ENCODE measurements around the gene URB1. TPM values are rescaled to one million over a fixed set of nuclear protein-coding genes. Genes with fewer than 3 reads are reported as not detected.

Gene URB1
- total and polyA plus RNA-seq, 9 donors = 7.6 to 29.6 (median 18.0) TPM

DNA sequence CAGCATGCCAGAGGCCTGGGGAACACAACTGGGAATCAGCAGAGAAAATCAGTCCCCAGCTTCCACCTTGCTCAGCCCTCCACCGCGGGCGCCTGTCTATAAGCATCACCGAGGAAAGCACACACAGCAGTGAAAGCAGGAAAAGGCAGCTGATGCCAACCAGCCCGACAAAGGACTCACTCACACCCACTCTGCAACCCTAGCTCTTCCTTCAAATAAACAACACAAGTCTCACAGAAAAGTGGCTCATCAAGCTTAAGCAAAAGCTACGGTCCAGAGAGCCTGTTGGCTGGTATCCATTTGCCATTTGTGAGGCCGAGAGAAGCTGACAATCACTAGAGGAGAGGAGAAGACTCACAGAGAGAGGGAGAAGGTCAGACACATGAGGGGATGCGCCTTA, 67.1 kb downstream of the URB1 start:
- no peak overlapping the region for H3K27ac ChIP-seq
- H3K36me3 ChIP-seq = no peaks in the 10 kb centered on the region
- TF ChIP-seq POLR2A (IDR thresholded peaks at IDR 0.05) (no peak), EP300 (IDR thresholded peaks at IDR 0.05) (no peak)
- TF ChIP-seq, protein P1, sequence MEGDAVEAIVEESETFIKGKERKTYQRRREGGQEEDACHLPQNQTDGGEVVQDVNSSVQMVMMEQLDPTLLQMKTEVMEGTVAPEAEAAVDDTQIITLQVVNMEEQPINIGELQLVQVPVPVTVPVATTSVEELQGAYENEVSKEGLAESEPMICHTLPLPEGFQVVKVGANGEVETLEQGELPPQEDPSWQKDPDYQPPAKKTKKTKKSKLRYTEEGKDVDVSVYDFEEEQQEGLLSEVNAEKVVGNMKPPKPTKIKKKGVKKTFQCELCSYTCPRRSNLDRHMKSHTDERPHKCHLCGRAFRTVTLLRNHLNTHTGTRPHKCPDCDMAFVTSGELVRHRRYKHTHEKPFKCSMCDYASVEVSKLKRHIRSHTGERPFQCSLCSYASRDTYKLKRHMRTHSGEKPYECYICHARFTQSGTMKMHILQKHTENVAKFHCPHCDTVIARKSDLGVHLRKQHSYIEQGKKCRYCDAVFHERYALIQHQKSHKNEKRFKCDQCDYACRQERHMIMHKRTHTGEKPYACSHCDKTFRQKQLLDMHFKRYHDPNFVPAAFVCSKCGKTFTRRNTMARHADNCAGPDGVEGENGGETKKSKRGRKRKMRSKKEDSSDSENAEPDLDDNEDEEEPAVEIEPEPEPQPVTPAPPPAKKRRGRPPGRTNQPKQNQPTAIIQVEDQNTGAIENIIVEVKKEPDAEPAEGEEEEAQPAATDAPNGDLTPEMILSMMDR (IDR thresholded peaks at IDR 0.05) = no peak
- WGBS, 3 donors = 87 to 97% (median 95%) methylated on average over 8 of the region's 8 CpGs
- intact Hi-C loops (cut with DNase I) = no loop called here
- no peaks in the 10 kb centered on the region for H3K9me3 ChIP-seq
- no peaks in the 10 kb centered on the region for H3K27me3 ChIP-seq
- H3K4me3 ChIP-seq = no peak overlapping the region
- peaks cover 3% of the 10 kb centered on the region for H3K4me1 ChIP-seq (ENCODE audit: insufficient read depth)
- no peak for DNase-seq

DNA sequence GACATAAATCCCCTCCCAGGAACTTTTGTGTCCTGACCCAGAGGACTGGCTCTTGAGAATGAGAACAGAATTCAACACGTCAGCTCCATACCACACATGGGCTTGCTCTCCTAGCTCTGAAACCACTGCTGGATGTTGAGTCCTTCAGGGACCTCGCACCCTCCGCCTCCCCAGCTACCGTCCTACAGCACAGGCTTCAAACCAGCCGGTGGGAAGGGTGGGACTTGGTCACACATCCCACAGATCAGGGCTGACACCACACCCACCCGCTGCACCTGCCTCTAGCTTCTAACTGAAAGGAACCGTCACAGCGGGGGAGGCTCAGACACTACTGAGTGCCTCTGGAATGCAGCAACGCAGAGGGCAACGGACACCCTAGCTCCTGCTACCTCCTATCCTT, 70.1 kb downstream of the URB1 start:
- DNase-seq = no peak
- no peak overlapping the region for H3K27ac ChIP-seq
- no peaks in the 10 kb centered on the region for H3K4me1 ChIP-seq (ENCODE audit: insufficient read depth)
- H3K36me3 ChIP-seq = no peaks in the 10 kb centered on the region
- H3K4me3 ChIP-seq = no peak overlapping the region
- H3K27me3 ChIP-seq = no peaks in the 10 kb centered on the region
- WGBS, 3 donors = 90 to 98% (median 92%) methylated on average over 10 of the region's 10 CpGs
- TF ChIP-seq EP300 (IDR thresholded peaks at IDR 0.05) = no peak
- intact Hi-C loops (cut with DNase I) = no loop called here
- H3K9me3 ChIP-seq = no peaks in the 10 kb centered on the region

DNA sequence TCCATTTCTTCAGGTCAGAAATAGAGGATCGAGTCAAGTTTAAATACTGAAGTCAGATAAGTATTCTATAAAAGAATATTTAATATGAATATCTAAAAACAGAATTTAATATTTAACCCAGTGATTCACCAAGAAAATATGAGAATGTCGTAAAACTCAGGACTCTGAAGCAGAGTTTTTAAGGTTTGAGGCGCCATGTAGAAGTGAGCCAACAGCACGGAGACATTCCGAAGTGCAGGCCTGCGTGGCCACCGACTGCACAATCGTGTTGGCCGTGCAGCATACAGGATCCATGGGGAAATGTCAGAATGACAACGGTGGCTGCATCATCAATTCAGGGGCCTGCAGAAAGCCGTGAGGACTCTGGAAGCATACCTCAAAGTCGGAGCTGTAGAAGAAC, 70.7 kb downstream of the URB1 start:
- WGBS, 3 donors = 93 to 94% (median 94%) methylated on average over 12 of the region's 12 CpGs
- intact Hi-C loops (cut with DNase I) = no loop called here
- H3K9me3 ChIP-seq = no peaks in the 10 kb centered on the region
- H3K4me1 ChIP-seq (ENCODE audit: insufficient read depth) = no peaks in the 10 kb centered on the region
- TF ChIP-seq, protein P1 (IDR thresholded peaks at IDR 0.05) = no peak
- no peak for TF ChIP-seq EP300 (IDR thresholded peaks at IDR 0.05)
- no peak for TF ChIP-seq POLR2A (IDR thresholded peaks at IDR 0.05)
- H3K27me3 ChIP-seq = no peaks in the 10 kb centered on the region
- DNase-seq = no peak
- no peak overlapping the region for H3K27ac ChIP-seq
- no peak overlapping the region for H3K4me3 ChIP-seq
- H3K36me3 ChIP-seq = no peaks in the 10 kb centered on the region

DNA sequence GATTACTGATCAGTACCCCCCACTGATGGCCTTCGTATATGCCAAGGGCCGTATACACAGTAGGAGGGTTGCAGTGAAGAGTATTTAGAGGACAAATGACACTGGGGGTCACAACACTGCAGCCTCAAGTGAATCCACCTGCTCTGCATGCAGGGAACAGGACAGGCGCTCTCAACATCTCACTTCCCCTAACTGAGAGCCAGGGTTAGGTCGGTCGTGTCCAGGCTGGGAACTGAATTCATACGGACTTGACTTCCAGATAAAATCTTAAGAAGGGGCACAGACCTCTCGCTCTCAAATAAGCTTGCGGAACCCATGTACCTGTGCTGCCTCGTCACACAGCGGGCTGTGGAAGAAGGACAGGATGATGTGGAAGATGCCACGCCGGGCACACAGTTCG, 71.3 kb downstream of the URB1 start:
- H3K9me3 ChIP-seq = no peaks in the 10 kb centered on the region
- WGBS, 3 donors = 94 to 95% (median 94%) methylated on average over 13 of the region's 13 CpGs
- H3K4me3 ChIP-seq = no peak overlapping the region
- H3K27me3 ChIP-seq = no peaks in the 10 kb centered on the region
- H3K36me3 ChIP-seq = no peaks in the 10 kb centered on the region
- TF ChIP-seq POLR2A (IDR thresholded peaks at IDR 0.05) (no peak), EP300 (IDR thresholded peaks at IDR 0.05) (no peak)
- TF ChIP-seq, protein P1 (IDR thresholded peaks at IDR 0.05) = no peak
- intact Hi-C loops (cut with DNase I) = no loop called here
- H3K27ac ChIP-seq = no peak overlapping the region
- no peaks in the 10 kb centered on the region for H3K4me1 ChIP-seq (ENCODE audit: insufficient read depth)
- DNase-seq = no peak

DNA sequence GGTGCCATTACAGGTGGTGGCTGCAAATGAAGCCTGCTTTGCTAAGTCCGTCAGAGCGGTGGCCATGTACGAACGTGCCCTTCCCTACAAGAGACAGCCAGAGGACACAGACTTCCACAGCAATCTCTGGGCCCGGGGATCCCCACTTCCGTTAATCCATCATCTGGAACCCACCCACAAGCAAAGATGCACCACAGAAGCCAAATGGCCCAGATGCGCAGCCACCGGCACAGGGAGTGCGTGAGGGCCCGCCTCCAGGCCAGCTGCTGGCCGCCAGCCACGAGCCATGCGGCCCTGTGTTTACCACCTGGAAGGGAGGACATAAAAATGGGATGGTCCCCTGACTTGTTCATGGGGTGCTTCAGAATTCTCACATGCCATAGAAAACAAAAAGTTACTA, 72.1 kb downstream of the URB1 start:
- H3K4me1 ChIP-seq (ENCODE audit: insufficient read depth) = no peaks in the 10 kb centered on the region
- TF ChIP-seq EP300 (IDR thresholded peaks at IDR 0.05) (no peak), POLR2A (IDR thresholded peaks at IDR 0.05) (no peak)
- TF ChIP-seq, protein P1 (IDR thresholded peaks at IDR 0.05) = no peak
- H3K27me3 ChIP-seq = no peaks in the 10 kb centered on the region
- H3K27ac ChIP-seq = no peak overlapping the region
- no peaks in the 10 kb centered on the region for H3K36me3 ChIP-seq
- intact Hi-C loops (cut with DNase I) = no loop called here
- 83 to 86% (median 86%) methylated on average over 13 of the region's 13 CpGs for WGBS, 3 donors
- no peak for DNase-seq
- no peaks in the 10 kb centered on the region for H3K9me3 ChIP-seq
- no peak overlapping the region for H3K4me3 ChIP-seq
